Measurements from ENCODE around the gene SOS1.

GRCh38 chr2:38982498-38982897 is 138.4 kb downstream of the SOS1 start:
- TF ChIP-seq POLR2AphosphoS5 (IDR thresholded peaks at IDR 0.05; ENCODE audit: low read depth, low read length): no peak
- no peak for TF ChIP-seq TAF1 (IDR thresholded peaks at IDR 0.05; ENCODE audit: borderline replicate concordance, insufficient read depth, low read length)
